Ishikawa (cell line): ENCODE data around the gene HTT.

Experiments used
- CEBPB ChIP-seq: IDR thresholded peaks from 2 replicates; pipeline ENCODE4 v1.6.1; 2012
- CREB1 ChIP-seq: IDR thresholded peaks from 2 replicates; pipeline ENCODE4 v1.6.1; 2012; ENCODE audit warnings: low read depth
- EGR1 ChIP-seq: IDR thresholded peaks from 2 replicates; pipeline ENCODE4 v1.6.1; 2012
- EP300 ChIP-seq: IDR thresholded peaks from 2 replicates; pipeline ENCODE4 v1.6.1; 2012; ENCODE audit warnings: borderline replicate concordance
- FOXM1 ChIP-seq: IDR thresholded peaks from 2 replicates; pipeline ENCODE4 v1.6.1; 2012; ENCODE audit warnings: low read depth, borderline replicate concordance
- NFIC ChIP-seq: IDR thresholded peaks from 2 replicates; pipeline ENCODE4 v1.6.1; 2012
- RAD21 ChIP-seq: IDR thresholded peaks from 2 replicates; pipeline ENCODE4 v1.6.1; 2012; ENCODE audit warnings: low read depth
- TAF1 ChIP-seq: IDR thresholded peaks from 2 replicates; pipeline ENCODE4 v1.6.1; 2012; ENCODE audit warnings: low read depth, mild to moderate bottlenecking
- TCF12 ChIP-seq: IDR thresholded peaks from 2 replicates; pipeline ENCODE4 v1.6.1; 2012; ENCODE audit warnings: low read depth
- TEAD4 ChIP-seq: IDR thresholded peaks from 2 replicates; pipeline ENCODE4 v1.6.1; 2012
- YY1 ChIP-seq: IDR thresholded peaks from 2 replicates; pipeline ENCODE4 v1.6.1; 2012; ENCODE audit warnings: low read depth
- ZBTB7A ChIP-seq: IDR thresholded peaks from 2 replicates; pipeline ENCODE4 v1.6.1; 2012; ENCODE audit warnings: low read depth
- TF ChIP-seq, protein P1 (sequence below): IDR thresholded peaks from 2 replicates; pipeline ENCODE4 v1.6.1; 2012
- TF ChIP-seq, protein P2 (sequence below): IDR thresholded peaks from 2 replicates; pipeline ENCODE4 v1.6.1; 2012
- TF ChIP-seq, protein P3 (sequence below): IDR thresholded peaks from 2 replicates; pipeline ENCODE4 v1.6.1; 2012; ENCODE audit warnings: low read depth, mild to moderate bottlenecking

HTT gene

DNA sequence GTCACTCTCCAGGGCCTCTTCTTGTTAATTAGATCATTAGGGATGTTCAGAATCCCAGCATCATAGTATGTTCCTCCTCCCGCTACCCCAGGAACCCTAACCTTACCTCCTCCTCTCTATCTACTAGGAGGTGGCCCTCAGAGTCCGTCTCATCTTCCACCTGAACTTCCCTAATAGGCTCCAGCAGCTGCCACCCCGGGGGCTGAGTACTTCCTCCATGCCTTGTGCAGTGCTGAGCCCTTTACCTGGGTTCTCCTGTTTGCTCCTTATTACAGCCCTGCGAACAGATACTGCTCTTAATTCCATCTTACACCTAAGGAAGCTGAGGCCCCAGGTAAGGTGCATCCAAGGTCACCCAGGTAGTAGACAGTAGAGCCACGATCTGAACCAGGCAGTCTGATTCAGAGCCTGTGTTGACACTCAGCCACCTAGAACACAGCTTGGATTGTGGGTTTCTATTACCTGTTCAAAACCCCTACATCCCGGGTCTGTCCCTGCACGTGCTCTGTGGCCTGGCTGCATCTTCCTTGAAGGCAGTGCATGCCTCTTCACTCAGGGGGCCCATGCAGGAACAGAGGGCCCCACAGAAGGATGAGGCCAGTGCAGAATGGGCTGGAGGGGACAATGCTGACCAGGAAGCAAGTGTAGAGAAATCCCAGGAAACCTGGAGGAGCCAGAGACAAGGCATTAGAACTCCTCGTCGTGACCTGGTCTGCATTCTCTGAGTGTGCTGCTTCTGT, 123.1 kb downstream of the HTT start:
- no peak for TF ChIP-seq CREB1
- TF ChIP-seq EP300, result no peak
- TF ChIP-seq NFIC, result no peak
- no peak for TF ChIP-seq TEAD4
- no peak for TF ChIP-seq EGR1
- TF ChIP-seq CEBPB, result no peak
- no peak for TF ChIP-seq RAD21
- TF ChIP-seq YY1, result no peak
- TF ChIP-seq, protein P1, sequence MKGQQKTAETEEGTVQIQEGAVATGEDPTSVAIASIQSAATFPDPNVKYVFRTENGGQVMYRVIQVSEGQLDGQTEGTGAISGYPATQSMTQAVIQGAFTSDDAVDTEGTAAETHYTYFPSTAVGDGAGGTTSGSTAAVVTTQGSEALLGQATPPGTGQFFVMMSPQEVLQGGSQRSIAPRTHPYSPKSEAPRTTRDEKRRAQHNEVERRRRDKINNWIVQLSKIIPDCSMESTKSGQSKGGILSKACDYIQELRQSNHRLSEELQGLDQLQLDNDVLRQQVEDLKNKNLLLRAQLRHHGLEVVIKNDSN, result no peak
- TF ChIP-seq, protein P2, sequence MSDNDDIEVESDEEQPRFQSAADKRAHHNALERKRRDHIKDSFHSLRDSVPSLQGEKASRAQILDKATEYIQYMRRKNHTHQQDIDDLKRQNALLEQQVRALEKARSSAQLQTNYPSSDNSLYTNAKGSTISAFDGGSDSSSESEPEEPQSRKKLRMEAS, result no peak

DNA sequence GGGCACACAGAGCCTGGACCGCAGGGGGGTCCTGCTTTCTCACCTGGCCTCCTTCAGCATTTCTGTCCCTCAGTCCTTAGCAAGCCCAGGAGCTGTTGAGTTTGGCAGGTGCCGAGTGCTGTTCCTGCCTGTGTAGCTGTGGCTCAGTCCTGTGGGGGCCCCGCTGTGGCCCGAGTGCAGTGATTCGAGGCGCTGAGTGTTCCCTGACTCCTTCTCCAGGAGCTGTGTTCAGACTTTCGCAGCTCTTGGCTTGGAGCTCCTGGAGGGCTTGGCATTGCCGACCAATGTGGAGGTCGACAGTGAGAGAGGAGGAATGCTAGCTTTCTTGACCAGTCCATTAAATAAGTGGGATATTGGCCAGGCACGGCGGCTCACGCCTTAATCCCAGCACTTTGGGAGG, 124.4 kb downstream of the HTT start:
- TF ChIP-seq, protein P1, result no peak
- TF ChIP-seq, protein P2, result no peak
- TF ChIP-seq ZBTB7A, result no peak
- no peak for TF ChIP-seq NFIC
- TF ChIP-seq TCF12, result no peak

DNA sequence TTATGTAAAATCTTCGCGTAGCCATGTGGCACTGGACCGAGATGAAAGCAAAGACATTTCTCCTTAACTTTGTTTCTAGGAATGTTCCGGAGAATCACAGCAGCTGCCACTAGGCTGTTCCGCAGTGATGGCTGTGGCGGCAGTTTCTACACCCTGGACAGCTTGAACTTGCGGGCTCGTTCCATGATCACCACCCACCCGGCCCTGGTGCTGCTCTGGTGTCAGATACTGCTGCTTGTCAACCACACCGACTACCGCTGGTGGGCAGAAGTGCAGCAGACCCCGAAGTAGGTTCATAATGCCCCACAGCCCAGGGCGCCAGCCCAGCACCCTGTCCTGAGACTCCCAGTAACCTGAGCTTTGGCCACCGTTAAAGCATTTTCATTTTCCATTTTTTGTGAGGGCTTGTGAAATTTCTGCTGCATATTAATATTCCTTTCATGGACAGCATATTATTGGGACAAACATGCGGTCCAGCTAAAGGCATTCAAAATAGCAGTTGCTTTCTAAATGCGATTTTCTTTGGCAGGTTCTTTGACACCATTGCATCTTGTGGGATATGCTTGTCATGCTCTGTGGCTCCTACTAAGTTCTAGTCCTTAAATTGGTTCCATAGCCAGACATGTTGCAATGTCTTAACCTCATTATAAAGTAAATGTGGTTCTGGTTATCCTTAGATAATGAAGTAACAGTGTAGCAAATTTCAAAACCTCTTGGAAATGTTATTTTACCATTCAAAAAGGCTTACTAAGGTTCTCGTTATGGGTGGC, 125.4 kb downstream of the HTT start:
- TF ChIP-seq CREB1, result no peak
- no peak for TF ChIP-seq ZBTB7A
- no peak for TF ChIP-seq YY1
- no peak for TF ChIP-seq CEBPB
- TF ChIP-seq TAF1, result no peak
- TF ChIP-seq NFIC, result no peak
- TF ChIP-seq FOXM1, result no peak
- no peak for TF ChIP-seq TCF12
- TF ChIP-seq EGR1, result no peak
- TF ChIP-seq, protein P3, sequence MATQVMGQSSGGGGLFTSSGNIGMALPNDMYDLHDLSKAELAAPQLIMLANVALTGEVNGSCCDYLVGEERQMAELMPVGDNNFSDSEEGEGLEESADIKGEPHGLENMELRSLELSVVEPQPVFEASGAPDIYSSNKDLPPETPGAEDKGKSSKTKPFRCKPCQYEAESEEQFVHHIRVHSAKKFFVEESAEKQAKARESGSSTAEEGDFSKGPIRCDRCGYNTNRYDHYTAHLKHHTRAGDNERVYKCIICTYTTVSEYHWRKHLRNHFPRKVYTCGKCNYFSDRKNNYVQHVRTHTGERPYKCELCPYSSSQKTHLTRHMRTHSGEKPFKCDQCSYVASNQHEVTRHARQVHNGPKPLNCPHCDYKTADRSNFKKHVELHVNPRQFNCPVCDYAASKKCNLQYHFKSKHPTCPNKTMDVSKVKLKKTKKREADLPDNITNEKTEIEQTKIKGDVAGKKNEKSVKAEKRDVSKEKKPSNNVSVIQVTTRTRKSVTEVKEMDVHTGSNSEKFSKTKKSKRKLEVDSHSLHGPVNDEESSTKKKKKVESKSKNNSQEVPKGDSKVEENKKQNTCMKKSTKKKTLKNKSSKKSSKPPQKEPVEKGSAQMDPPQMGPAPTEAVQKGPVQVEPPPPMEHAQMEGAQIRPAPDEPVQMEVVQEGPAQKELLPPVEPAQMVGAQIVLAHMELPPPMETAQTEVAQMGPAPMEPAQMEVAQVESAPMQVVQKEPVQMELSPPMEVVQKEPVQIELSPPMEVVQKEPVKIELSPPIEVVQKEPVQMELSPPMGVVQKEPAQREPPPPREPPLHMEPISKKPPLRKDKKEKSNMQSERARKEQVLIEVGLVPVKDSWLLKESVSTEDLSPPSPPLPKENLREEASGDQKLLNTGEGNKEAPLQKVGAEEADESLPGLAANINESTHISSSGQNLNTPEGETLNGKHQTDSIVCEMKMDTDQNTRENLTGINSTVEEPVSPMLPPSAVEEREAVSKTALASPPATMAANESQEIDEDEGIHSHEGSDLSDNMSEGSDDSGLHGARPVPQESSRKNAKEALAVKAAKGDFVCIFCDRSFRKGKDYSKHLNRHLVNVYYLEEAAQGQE, result no peak
- TF ChIP-seq, protein P2, result no peak
- TF ChIP-seq, protein P1, result no peak
- TF ChIP-seq TEAD4, result no peak
- no peak for TF ChIP-seq RAD21
- TF ChIP-seq EP300, result no peak

DNA sequence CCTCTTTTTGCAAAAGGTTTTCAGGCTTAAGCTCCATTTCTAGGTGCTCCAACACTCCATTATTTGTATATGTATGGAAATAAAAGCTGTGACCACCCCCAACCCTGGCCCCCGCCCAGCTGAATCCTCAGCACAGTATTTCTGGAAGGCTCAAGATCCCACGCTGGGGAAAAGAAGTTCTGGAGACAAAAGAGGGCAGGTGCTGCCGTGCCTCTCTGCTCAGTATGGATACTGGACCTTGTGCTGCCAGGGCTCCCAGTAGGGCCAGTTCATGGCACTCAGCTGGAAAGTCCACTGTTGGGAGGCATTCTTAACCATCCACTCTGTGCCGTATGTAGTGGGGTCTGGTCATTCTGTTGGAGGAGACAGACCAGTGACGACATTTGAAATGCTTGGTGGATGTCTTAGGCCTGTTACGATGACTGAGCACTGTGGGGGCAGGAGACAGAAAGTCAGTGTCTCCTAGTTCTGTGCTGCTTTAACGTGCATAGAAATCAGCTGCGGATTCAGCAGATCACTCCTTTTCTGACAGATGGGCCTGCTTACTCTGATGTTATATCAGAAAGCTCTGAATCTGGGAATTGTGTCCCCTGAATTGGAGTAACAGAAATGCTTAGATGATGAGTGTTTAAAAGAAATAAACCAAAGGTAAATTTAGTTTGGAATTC, 126.1 kb downstream of the HTT start:
- TF ChIP-seq ZBTB7A (no peak), NFIC (no peak), TAF1 (no peak), TEAD4 (no peak), YY1 (no peak)

DNA sequence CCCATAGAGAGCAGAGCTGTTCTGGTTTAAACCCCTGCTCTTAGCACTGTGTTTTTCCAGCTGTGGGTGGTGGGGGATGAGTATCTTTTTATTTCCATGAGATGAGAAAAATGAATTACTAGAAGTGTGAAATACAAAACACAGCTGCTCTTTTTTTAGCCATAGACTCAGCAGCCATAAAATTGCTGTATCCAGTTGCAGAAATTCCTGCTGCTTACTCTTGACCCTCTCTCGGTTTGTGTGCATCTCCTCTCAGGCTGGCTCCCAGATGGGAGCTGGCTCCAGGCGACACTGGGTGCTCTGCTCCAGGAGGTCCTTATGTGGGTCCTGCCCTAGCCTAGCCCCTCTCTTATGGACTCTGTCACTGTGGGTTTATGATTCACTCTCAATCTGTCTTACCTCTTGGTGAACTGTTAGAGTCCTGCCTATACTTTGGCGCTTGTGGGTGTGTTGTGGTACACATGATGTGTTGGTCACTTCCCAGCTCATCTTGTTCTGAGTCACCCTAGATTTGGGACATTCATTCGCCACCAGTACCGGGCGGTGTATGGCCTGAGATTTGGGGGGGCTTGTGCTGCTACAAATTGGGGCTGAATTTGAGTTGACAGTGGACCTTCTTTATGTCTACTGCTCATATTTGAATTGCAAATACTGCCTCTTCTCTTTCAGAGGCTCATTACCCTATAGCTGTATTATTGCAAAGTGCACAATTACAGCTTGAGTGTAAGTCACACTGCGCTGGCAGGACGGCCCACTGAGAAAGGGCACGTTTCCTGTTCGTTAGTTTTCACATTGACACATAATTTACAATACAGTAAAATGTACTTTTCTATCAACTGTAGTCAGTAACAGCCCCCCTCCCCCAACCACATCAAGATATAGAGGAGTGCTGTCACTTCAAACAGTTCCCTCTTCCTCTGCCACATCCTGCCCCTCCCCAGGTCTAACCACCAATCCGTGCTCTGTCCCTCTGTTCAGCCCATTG, 127.5 kb downstream of the HTT start:
- TF ChIP-seq NFIC (no peak), TCF12 (no peak), RAD21 (no peak), TEAD4 (no peak), CREB1 (no peak), CEBPB (no peak), ZBTB7A (no peak), EP300 (no peak), FOXM1 (no peak), TAF1 (no peak), EGR1 (no peak), YY1 (no peak)
- TF ChIP-seq, protein P1, result no peak
- TF ChIP-seq, protein P2, result no peak
- TF ChIP-seq, protein P3, result no peak
